HepG2 (cell line): ENCODE data around the gene DNMT3B.

Source experiments
- CBX5 ChIP-seq: sonication (generic); formaldehyde crosslinking; IDR thresholded peaks from 2 replicates; pipeline ENCODE4 v1.4.0; 2020; ENCODE audit warnings: missing genetic modification reagents, borderline replicate concordance
- GABPB1 ChIP-seq: IDR thresholded peaks from 2 replicates; pipeline ENCODE4 v1.6.1; 2016; ENCODE audit warnings: mild to moderate bottlenecking, missing genetic modification reagents, moderate library complexity, missing compliant biosample characterization
- MTF1 ChIP-seq: sonication (generic); formaldehyde crosslinking; IDR thresholded peaks from 2 replicates; pipeline ENCODE4 v1.5.0; 2020; ENCODE audit warnings: missing genetic modification reagents
- MYPOP ChIP-seq: sonication (generic); formaldehyde crosslinking; IDR thresholded peaks from 2 replicates; pipeline ENCODE4 v1.8.1; 2023; ENCODE audit warnings: mild to moderate bottlenecking, moderate library complexity, missing genetic modification reagents
- SIN3B ChIP-seq: fragments of 150-350 bp; IDR thresholded peaks from 2 replicates; pipeline ENCODE4 v1.6.1; 2014; ENCODE audit warnings: low read length
- YY1 ChIP-seq: IDR thresholded peaks from 2 replicates; pipeline ENCODE4 v1.6.1; 2011; ENCODE audit warnings: low read length, low read depth, moderate library complexity, mild to moderate bottlenecking; ENCODE audit not compliant: insufficient read depth, insufficient replicate concordance
- ZNF432 ChIP-seq: sonication (generic); formaldehyde crosslinking; IDR thresholded peaks from 2 replicates; pipeline ENCODE4 v1.5.0; 2020; ENCODE audit warnings: missing genetic modification reagents, mild to moderate bottlenecking, borderline replicate concordance
- ZNF703 ChIP-seq: sonication (generic); formaldehyde crosslinking; IDR thresholded peaks from 2 replicates; pipeline ENCODE4 v1.5.1; 2020; ENCODE audit warnings: missing genetic modification reagents, mild to moderate bottlenecking, moderate library complexity, borderline replicate concordance

DNA sequence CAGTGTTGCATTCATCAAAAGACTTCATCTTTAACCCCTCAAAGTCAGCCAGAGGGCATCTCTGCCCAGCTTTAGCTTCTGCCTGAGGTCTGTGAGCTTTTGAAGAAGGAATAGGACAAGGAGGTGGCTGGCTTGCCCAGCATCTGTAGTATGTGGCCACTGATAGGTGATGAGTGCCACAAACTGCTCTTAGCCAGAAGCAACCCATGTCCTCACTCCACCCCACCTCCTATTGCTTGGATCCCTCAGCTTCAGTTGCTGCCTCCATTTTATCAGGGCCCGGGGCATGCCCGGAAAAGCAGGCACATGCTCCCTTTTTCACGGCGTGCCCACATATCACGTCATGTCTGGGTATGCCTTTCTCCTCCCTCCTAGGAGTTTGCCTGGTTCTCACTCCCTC is 84.7 kb downstream of the DNMT3B start:
- TF ChIP-seq SIN3B (no peak), GABPB1 (CRISPR knock-in tag) (no peak), ZNF432 (CRISPR knock-in tag) (no peak), MTF1 (CRISPR knock-in tag) (no peak), MYPOP (CRISPR knock-in tag) (no peak), YY1 (no peak), CBX5 (no peak), ZNF703 (CRISPR knock-in tag) (no peak)
